OCI-LY7 (cell line): ENCODE measurements around the gene CLEC4F.

Experiments
- EZH2phosphoT487 ChIP-seq: fragments of 200-600 bp; sonication (generic); IDR thresholded peaks from 2 replicates; pipeline ENCODE4 v1.6.1; 2018; ENCODE audit warnings: low read depth, borderline replicate concordance, mild to moderate bottlenecking, mixed run types, antibody characterized with exemption, low read length, moderate library complexity, mixed read lengths
- TF ChIP-seq, protein P1 (sequence below): fragments of 200-600 bp; sonication (generic); conservative IDR thresholded peaks from 2 replicates; pipeline ENCODE4 v1.5.1; 2014; ENCODE audit warnings: mild to moderate bottlenecking, antibody characterized with exemption, low read length, moderate library complexity, mixed read lengths

DNA sequence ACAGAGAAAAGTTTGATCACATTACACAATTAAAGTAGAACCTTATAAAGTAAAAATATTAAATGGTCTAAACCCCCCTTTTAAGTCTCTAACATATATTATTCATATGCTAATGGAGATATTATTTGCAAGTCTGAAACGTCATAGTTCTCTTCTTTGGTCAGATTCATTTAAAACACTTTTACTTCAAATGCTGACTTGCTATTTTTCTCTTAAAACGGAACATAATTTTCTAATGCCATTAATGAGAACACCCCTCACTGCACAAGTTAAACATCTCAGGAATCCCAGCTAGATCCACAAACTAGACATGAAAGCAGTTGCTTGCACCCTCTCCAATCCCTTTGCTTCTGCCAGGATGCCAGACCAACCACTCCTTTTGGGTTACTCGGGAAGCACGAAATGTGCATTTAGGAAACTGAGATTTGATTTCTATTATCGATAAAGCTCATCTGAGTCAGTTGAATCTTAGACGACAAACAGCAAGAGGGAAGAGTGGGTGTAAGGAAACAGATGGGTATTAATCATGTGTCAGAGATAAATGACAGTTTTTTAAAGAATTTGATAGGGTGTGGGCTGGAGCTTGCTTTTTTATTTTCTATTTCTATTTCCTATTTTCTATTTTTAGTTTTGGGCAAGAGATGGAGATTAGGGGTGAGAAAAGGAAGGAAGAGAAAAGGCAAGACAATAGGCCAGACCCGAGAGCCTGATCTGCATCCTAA, 53.9 kb downstream of the CLEC4F start:
- TF ChIP-seq, protein P1, sequence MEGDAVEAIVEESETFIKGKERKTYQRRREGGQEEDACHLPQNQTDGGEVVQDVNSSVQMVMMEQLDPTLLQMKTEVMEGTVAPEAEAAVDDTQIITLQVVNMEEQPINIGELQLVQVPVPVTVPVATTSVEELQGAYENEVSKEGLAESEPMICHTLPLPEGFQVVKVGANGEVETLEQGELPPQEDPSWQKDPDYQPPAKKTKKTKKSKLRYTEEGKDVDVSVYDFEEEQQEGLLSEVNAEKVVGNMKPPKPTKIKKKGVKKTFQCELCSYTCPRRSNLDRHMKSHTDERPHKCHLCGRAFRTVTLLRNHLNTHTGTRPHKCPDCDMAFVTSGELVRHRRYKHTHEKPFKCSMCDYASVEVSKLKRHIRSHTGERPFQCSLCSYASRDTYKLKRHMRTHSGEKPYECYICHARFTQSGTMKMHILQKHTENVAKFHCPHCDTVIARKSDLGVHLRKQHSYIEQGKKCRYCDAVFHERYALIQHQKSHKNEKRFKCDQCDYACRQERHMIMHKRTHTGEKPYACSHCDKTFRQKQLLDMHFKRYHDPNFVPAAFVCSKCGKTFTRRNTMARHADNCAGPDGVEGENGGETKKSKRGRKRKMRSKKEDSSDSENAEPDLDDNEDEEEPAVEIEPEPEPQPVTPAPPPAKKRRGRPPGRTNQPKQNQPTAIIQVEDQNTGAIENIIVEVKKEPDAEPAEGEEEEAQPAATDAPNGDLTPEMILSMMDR = no peak
- no peak for TF ChIP-seq EZH2phosphoT487
